Keratinocyte (primary cell): ENCODE measurements around the gene ST8SIA6. TPM values are rescaled to one million over a fixed set of nuclear protein-coding genes. Genes with fewer than 3 reads are reported as not detected.

Source experiments
- DNase-seq: peaks from one replicate; pipeline ENCODE4 v3.0.0-alpha.2; 2011; ENCODE audit warnings: low read depth, missing footprints, low spot score
- FAIRE-seq: peaks from 2 replicates; lab custom pipeline; 2011; peaks lifted over from hg19 to GRCh38; lab: Jason Lieb, UNC
- H2AFZ ChIP-seq: 2 replicates; pipeline ENCODE4 v1.6.0; 2012; ENCODE audit warnings: low read length, control low read depth, inconsistent platforms; ENCODE audit not compliant: control insufficient read depth
- H3K27ac ChIP-seq: 2 replicates; pipeline ENCODE4 v1.5.1; 2011; ENCODE audit warnings: low read length; ENCODE audit not compliant: control insufficient read depth, insufficient read depth
- H3K27me3 ChIP-seq: 3 replicates; pipeline ENCODE4 v1.6.0; 2011; ENCODE audit warnings: low read length; ENCODE audit not compliant: control insufficient read depth, insufficient read depth; ENCODE audit errors: extremely low read depth
- H3K36me3 ChIP-seq, 2 experiments: 2 replicates in 1 of 2; 3 replicates in 1 of 2; pipeline ENCODE4 v1.5.1; 2011; ENCODE audit warnings: low read length in 2 of 2, mild to moderate bottlenecking in 1 of 2; ENCODE audit not compliant: control insufficient read depth in 2 of 2, insufficient read depth in 2 of 2; ENCODE audit errors: extremely low read depth in 1 of 2
- H3K4me1 ChIP-seq: 3 replicates; pipeline ENCODE4 v1.5.1; 2011; ENCODE audit warnings: low read length; ENCODE audit not compliant: control insufficient read depth, insufficient read depth; ENCODE audit errors: extremely low read depth
- H3K4me2 ChIP-seq: 3 replicates; pipeline ENCODE4 v1.6.0; 2011; ENCODE audit warnings: low read depth, low read length; ENCODE audit not compliant: control insufficient read depth, insufficient read depth; ENCODE audit errors: extremely low read depth
- H3K4me3 ChIP-seq, 3 experiments: fragments of 200-600 bp in 1 of 3; sonication (generic) in 1 of 3; 2 replicates in 2 of 3; 3 replicates in 1 of 3; pipeline ENCODE4 v1.5.1; 2011 to 2016; ENCODE audit warnings: low read length in 3 of 3, mild to moderate bottlenecking in 3 of 3, control low read depth in 2 of 3, inconsistent platforms in 1 of 3, low read depth in 1 of 3, mixed read lengths in 1 of 3, mixed run types in 1 of 3, moderate library complexity in 1 of 3; ENCODE audit not compliant: control insufficient read depth in 2 of 3, insufficient read depth in 2 of 3; ENCODE audit errors: extremely low read depth in 1 of 3
- H3K79me2 ChIP-seq: 2 replicates; pipeline ENCODE4 v1.6.0; 2012; ENCODE audit warnings: low read length; ENCODE audit not compliant: control insufficient read depth, insufficient read depth
- H3K9ac ChIP-seq: 3 replicates; pipeline ENCODE4 v1.6.0; 2011; ENCODE audit warnings: low read length; ENCODE audit not compliant: control insufficient read depth, insufficient read depth; ENCODE audit errors: extremely low read depth
- H3K9me1 ChIP-seq: 3 replicates; pipeline ENCODE4 v1.6.0; 2011; ENCODE audit warnings: low read length; ENCODE audit not compliant: control insufficient read depth, insufficient read depth; ENCODE audit errors: extremely low read depth
- H3K9me3 ChIP-seq: 2 replicates; pipeline ENCODE4 v1.5.1; 2012; ENCODE audit warnings: low read depth, low read length; ENCODE audit not compliant: control insufficient read depth
- H4K20me1 ChIP-seq: 3 replicates; pipeline ENCODE4 v1.6.0; 2011; ENCODE audit warnings: low read length; ENCODE audit not compliant: control insufficient read depth, insufficient read depth; ENCODE audit errors: extremely low read depth
- EZH2 ChIP-seq: IDR thresholded peaks from one replicate; pipeline ENCODE4 v1.6.1; 2012; ENCODE audit warnings: inconsistent platforms, mild to moderate bottlenecking, low read length, moderate library complexity
- dilution Hi-C: fragments of 300-500 bp; cut with MboI; formaldehyde crosslinking; loops from one replicate; pipeline ENCODE4 v1.7.0; 2020; ENCODE audit warnings: low sequenced_read_pairs; ENCODE audit not compliant: extremely low pct_ligation_motif_present
- polyA plus RNA-seq, 5 experiments: library from polyadenylated mRNA; depleted of rRNA in 3 of 5; stranded (reverse) in 3 of 5; stranded (forward) in 1 of 5; unstranded in 1 of 5; fragments of >200 nt; gene quantifications; 1 replicate in 1 of 5; 2 replicates in 3 of 5; 3 replicates in 1 of 5; pipeline versions ENCODE4 v1.2.1 to v1.2.3, GENCODE V29; 2011 to 2012; ENCODE audit warnings: missing spikeins in 2 of 5, low read depth in 1 of 5, low replicate concordance in 1 of 5
- TF ChIP-seq, protein P1 (sequence below), 3 experiments: IDR thresholded peaks in 1 of 3; conservative IDR thresholded peaks in 1 of 3; optimal IDR thresholded peaks in 1 of 3; 2 replicates in 2 of 3; 3 replicates in 1 of 3; pipeline versions ENCODE3 to v1.5.1; 2011; ENCODE audit warnings: low read length in 3 of 3, mild to moderate bottlenecking in 3 of 3, moderate library complexity in 2 of 3, control low read depth in 1 of 3, inconsistent platforms in 1 of 3; ENCODE audit not compliant: insufficient read depth in 2 of 3; ENCODE audit errors: extremely low read depth in 1 of 3

The ST8SIA6 gene
- polyA plus RNA-seq, 1 donor (not counting 4 experiments of a cell fraction or from before 2014, with no cell fraction given), result not detected

DNA sequence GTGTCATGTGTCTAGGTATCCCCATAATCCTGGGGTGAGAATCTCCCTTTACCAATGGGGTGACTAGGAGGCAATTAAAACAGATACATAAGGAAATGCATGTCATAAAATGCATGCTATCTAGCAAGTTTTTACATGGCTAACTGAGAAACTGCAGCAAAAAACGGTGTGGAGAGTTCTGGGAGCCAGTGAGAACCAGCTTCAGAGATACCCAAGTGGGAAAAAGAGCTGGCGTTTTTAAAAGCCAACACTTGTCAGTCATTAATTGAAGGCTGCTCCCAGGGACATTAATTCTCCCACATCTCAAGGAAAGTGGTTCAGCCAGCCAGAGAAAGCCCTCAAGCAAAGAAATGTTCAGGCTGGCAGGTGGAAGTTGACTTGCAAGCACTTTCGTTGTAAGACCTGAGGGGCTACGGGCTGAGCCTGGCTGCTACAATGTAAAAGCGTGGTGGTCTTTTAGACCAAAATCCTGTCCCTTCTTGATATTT lies 28.1 kb downstream of the ST8SIA6 start:
- FAIRE-seq, result no peak
- Histone ChIP-seq H3K79me2 (no peaks in the 10 kb centered on the region), H3K4me2 (no peak overlapping the region), H3K9me3 (no peaks in the 10 kb centered on the region), H3K27ac (no peak overlapping the region), H3K9ac (no peak overlapping the region), H3K4me1 (no peaks in the 10 kb centered on the region), H4K20me1 (no peaks in the 10 kb centered on the region), H2AFZ (no peak overlapping the region), H3K4me3 (no peak overlapping the region), H3K36me3 (no peaks in the 10 kb centered on the region), H3K9me1 (no peaks in the 10 kb centered on the region), H3K27me3 (no peaks in the 10 kb centered on the region)
- TF ChIP-seq EZH2, result no peak
- TF ChIP-seq, protein P1, sequence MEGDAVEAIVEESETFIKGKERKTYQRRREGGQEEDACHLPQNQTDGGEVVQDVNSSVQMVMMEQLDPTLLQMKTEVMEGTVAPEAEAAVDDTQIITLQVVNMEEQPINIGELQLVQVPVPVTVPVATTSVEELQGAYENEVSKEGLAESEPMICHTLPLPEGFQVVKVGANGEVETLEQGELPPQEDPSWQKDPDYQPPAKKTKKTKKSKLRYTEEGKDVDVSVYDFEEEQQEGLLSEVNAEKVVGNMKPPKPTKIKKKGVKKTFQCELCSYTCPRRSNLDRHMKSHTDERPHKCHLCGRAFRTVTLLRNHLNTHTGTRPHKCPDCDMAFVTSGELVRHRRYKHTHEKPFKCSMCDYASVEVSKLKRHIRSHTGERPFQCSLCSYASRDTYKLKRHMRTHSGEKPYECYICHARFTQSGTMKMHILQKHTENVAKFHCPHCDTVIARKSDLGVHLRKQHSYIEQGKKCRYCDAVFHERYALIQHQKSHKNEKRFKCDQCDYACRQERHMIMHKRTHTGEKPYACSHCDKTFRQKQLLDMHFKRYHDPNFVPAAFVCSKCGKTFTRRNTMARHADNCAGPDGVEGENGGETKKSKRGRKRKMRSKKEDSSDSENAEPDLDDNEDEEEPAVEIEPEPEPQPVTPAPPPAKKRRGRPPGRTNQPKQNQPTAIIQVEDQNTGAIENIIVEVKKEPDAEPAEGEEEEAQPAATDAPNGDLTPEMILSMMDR (optimal IDR thresholded peaks at IDR 0.05 in 1 of 3, IDR thresholded peaks at IDR 0.05 in 1 of 3, conservative IDR thresholded peaks at IDR 0.05 in 1 of 3; ENCODE audit: extremely low read depth in 1 of 3, insufficient read depth in 2 of 3, low read length in 3 of 3), result no peak
- dilution Hi-C loops, result no loop called here
- no peak for DNase-seq

DNA sequence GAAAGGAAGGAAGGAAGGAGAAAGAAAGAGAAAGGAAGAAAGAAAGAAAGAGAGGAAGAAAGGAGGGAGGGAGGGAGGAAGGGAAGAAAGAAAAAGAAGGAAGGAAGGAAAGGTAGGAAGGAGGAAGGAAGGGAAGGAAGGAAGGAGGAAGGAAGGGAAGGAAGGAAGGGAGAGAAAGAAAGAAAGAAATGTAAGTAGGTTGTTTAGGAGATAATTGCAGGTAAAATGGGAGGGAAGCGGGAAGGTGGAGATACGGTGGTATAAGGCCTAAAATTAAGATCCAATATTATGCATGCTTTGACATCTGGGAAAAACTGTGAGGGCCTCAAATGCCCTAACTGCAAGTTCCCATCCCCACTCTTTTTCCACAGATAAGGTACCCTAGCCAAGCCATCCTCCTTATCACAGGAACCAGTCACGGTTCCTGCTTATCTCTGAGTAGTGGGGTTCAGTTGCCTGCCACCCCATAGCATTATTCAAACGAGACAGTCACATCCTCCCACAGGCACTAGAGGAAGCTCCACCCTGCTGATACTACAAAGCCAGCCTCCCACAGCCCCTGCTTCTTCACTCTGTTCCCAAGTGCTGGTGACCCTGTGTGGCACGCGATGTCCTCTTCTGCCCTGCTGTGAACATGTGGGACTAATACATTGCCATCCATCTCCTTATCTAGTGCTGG lies 28.7 kb downstream of the ST8SIA6 start:
- no peaks in the 10 kb centered on the region for H3K9me3 ChIP-seq
- H2AFZ ChIP-seq, result no peak overlapping the region
- FAIRE-seq (no peak), DNase-seq (no peak)
- H3K27me3 ChIP-seq, result no peaks in the 10 kb centered on the region
- H3K9ac ChIP-seq, result no peak overlapping the region
- TF ChIP-seq, protein P1 (optimal IDR thresholded peaks at IDR 0.05 in 1 of 3, IDR thresholded peaks at IDR 0.05 in 1 of 3, conservative IDR thresholded peaks at IDR 0.05 in 1 of 3; ENCODE audit: extremely low read depth in 1 of 3, insufficient read depth in 2 of 3, low read length in 3 of 3), result no peak
- no peak for TF ChIP-seq EZH2
- no peak overlapping the region for H3K27ac ChIP-seq
- no peaks in the 10 kb centered on the region for H4K20me1 ChIP-seq
- H3K4me3 ChIP-seq, result no peak overlapping the region
- no peaks in the 10 kb centered on the region for H3K4me1 ChIP-seq
- H3K9me1 ChIP-seq, result no peaks in the 10 kb centered on the region
- dilution Hi-C loops, result no loop called here
- no peaks in the 10 kb centered on the region for H3K36me3 ChIP-seq
- no peak overlapping the region for H3K4me2 ChIP-seq
- H3K79me2 ChIP-seq, result no peaks in the 10 kb centered on the region
